Fibroblast of the aortic adventitia (primary cell): ENCODE measurements around the gene MAPK9. TPM values are rescaled to one million over a fixed set of nuclear protein-coding genes. Genes with fewer than 3 reads are reported as not detected.

Source experiments
- DNase-seq: peaks from one replicate; pipeline ENCODE4 v3.0.0-alpha.2; 2010; ENCODE audit warnings: low read depth
- H3K4me3 ChIP-seq: 2 replicates; pipeline ENCODE4 v1.5.1; 2011; ENCODE audit warnings: low read depth, mild to moderate bottlenecking, control low read depth, low read length, moderate library complexity
- total RNA-seq: library from RNA; depleted of rRNA; stranded (reverse); fragments of >200 nt; gene quantifications from 2 replicates; pipeline ENCODE4 v1.2.3, GENCODE V29; 2012; ENCODE audit warnings: low replicate concordance
- TF ChIP-seq, protein P1 (sequence below): IDR thresholded peaks from 2 replicates; pipeline ENCODE4 v1.5.1; 2011; ENCODE audit warnings: mild to moderate bottlenecking, low read length, control low read depth, inconsistent platforms; ENCODE audit not compliant: insufficient read depth

The MAPK9 gene
- total RNA-seq, 1 donor, result 33.4 TPM

DNA sequence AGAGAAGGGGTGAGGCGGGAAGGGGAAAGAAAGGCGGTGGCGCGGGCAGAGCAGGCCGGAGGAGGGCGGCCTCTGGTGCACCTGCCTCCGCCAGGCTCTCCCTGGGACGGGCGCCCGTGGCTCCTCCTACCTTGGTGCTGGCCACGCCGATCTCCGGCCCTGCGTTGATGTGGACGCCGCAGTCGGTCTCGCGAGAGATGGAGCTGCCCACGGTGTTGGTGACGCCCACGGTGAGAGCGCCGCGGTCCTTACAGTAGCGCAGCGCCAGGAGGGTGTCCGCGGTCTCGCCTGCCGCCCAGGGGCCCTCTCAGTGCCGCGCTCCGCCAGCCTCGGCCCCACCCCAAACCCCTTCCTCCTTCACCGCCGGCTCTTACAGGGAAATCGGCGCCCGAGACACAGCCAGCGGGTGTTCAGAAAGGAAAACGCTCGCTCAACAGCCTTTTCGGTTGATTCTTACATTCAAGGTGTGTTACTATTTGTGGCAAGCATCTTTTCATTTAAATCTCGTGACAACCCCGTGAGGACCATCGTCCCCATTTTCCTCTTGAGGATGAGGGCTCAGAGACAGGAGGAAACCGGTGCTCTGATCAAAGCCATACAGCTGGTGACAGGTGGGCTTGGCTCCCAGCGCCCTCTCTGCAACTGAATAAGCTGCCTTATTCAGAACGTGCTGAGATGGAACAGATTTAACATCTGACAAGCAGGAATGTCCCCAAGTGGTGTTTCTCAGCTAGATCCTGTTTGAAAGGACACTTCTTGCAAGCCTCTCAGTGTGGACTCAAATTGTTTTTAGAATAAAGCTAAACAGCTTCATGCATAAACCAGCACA lies 22.0 kb upstream of the MAPK9 start:
- TF ChIP-seq, protein P1, sequence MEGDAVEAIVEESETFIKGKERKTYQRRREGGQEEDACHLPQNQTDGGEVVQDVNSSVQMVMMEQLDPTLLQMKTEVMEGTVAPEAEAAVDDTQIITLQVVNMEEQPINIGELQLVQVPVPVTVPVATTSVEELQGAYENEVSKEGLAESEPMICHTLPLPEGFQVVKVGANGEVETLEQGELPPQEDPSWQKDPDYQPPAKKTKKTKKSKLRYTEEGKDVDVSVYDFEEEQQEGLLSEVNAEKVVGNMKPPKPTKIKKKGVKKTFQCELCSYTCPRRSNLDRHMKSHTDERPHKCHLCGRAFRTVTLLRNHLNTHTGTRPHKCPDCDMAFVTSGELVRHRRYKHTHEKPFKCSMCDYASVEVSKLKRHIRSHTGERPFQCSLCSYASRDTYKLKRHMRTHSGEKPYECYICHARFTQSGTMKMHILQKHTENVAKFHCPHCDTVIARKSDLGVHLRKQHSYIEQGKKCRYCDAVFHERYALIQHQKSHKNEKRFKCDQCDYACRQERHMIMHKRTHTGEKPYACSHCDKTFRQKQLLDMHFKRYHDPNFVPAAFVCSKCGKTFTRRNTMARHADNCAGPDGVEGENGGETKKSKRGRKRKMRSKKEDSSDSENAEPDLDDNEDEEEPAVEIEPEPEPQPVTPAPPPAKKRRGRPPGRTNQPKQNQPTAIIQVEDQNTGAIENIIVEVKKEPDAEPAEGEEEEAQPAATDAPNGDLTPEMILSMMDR, result no peak
- no peak overlapping the region for H3K4me3 ChIP-seq
- DNase-seq, result no peak

GRCh38 chr5:180311216-180311615 lies 19.3 kb upstream of the MAPK9 start:
- TF ChIP-seq, protein P1, result no peak
- no peak for DNase-seq

GRCh38 chr5:180306796-180307195 lies 14.9 kb upstream of the MAPK9 start:
- DNase-seq, result no peak
- TF ChIP-seq, protein P1, result no peak
- no peak overlapping the region for H3K4me3 ChIP-seq

More at GRCh38 chr5:180311216-180311615, 19.3 kb upstream of the MAPK9 start:
- H3K4me3 ChIP-seq, result no peak overlapping the region

GRCh38 chr5:180305481-180305880 lies 13.6 kb upstream of the MAPK9 start:
- DNase-seq, result no peak
- no peak overlapping the region for H3K4me3 ChIP-seq
- TF ChIP-seq, protein P1, result no peak

DNA sequence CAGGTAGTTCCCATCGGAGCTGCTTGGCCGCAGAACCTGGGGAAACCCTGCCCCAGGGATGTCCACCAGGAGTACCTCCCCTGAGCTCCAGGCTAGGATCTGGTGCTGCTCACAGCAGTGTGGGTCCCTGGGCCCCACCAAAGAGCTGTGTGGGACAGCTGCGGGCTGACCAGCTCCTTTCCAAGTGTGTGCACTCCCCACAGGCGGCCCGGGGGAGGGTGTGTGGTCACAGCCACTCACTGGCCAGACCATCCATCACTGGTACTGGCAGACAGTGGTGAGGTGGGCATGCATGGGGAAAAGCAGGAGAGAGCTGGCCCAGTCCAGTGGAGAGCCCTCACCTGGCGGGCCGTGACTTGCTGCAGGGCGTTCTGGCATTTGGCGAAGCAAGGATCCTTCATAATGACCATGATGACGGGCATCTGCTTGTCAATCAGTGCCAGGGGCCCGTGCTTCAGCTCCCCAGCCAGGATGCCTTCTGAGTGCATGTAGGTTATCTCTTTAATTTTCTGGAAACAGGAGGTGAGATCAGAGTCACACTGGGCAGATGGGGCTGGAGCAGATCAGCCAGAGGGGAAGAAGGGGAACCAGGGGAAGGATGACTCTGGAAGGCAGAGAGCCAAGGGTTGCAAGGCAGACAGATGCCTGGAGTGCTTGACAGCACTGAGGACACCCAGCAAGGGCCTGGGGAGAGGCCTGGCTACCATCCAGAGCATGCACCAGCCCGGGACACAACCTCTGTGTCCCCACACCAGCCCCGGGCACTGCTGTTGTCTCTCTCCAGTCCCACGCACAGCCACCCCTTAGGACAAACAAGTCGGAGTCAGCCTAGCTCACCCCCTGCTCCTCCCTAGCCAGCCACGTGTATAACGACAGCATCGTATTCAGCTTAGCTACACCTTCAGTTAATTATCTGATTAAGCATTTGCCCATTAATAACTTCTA lies 12.8 kb upstream of the MAPK9 start:
- no peak for DNase-seq
- no peak overlapping the region for H3K4me3 ChIP-seq
- TF ChIP-seq, protein P1, result no peak

GRCh38 chr5:180304016-180304292 lies 12.1 kb upstream of the MAPK9 start:
- no peak for DNase-seq
- TF ChIP-seq, protein P1, result no peak
- no peak overlapping the region for H3K4me3 ChIP-seq
